GM12878 (cell line): ENCODE measurements around the gene ERCC1. TPM values are rescaled to one million over a fixed set of nuclear protein-coding genes. Genes with fewer than 3 reads are reported as not detected.

ENCODE experiments used
- ATAC-seq: fragments of 200-7000 bp; cut with Tn5 transposase; 3 replicates; pipeline ENCODE4 v1.9.1; 2020; ENCODE audit warnings: mild to moderate bottlenecking, moderate library complexity
- BruUV-seq: library from RNA; stranded (reverse); fragments of 400-500 nt; replicated peaks from 2 replicates; lab custom pipeline; 2021; lab: Mats Ljungman, UMichigan
- CTCF ChIA-PET: fragments of 300-600 bp; sonication (Branson Sonifier 250); formaldehyde crosslinking; extraction: SDS; loops from one replicate; lab custom pipeline; 2021; ENCODE audit warnings: inconsistent platforms; lab: Yijun Ruan, JAX
- POLR2A ChIA-PET: fragments of 350-600 bp; formaldehyde crosslinking; extraction: SDS; loops from one replicate; lab custom pipeline; 2021; ENCODE audit warnings: inconsistent platforms; lab: Charles Lee
- RAD21 ChIA-PET: fragments of 300-600 bp; sonication (Branson Sonifier 250); formaldehyde crosslinking; loops from one replicate; lab custom pipeline; 2023; ENCODE audit warnings: antibody characterized with exemption; ENCODE audit not compliant: unreplicated experiment; lab: Charles Lee
- SMC1A ChIA-PET: fragments of 300-600 bp; sonication (Branson Sonifier 250); formaldehyde crosslinking; loops from one replicate; lab custom pipeline; 2023; ENCODE audit not compliant: unreplicated experiment, uncharacterized antibody; lab: Charles Lee
- DNase-seq: peaks from one replicate; pipeline ENCODE4 v3.0.0-alpha.2; 2011; ENCODE audit warnings: low read depth, low spot score
- FAIRE-seq: peaks from 3 replicates; lab custom pipeline; 2011; peaks lifted over from hg19 to GRCh38; lab: Jason Lieb, UNC
- H2AFZ ChIP-seq: 2 replicates; pipeline ENCODE4 v1.6.0; 2011; ENCODE audit warnings: low read depth, low read length, control low read depth; ENCODE audit not compliant: control insufficient read depth
- H3K27ac ChIP-seq: 2 replicates; pipeline ENCODE4 v1.5.1; 2011; ENCODE audit warnings: control low read depth; ENCODE audit not compliant: control insufficient read depth, insufficient read depth
- H3K27me3 ChIP-seq, 2 experiments: replicated peaks in 1 of 2; 2 replicates each; pipeline versions ENCODE4 v1.6.0 to v1.6.1; 2011; ENCODE audit warnings: low read length in 1 of 2; ENCODE audit not compliant: control insufficient read depth in 2 of 2, insufficient read depth in 2 of 2
- H3K36me3 ChIP-seq, 2 experiments: 2 replicates each; pipeline ENCODE4 v1.5.1; 2011; ENCODE audit warnings: low read length in 1 of 2; ENCODE audit not compliant: control insufficient read depth in 2 of 2, insufficient read depth in 2 of 2
- H3K4me1 ChIP-seq: 2 replicates; pipeline ENCODE4 v1.6.1; 2011; ENCODE audit warnings: mild to moderate bottlenecking, low read length, moderate library complexity, mixed read lengths; ENCODE audit not compliant: control insufficient read depth, insufficient read depth
- H3K4me2 ChIP-seq: 2 replicates; pipeline ENCODE4 v1.6.0; 2011; ENCODE audit warnings: control low read depth; ENCODE audit not compliant: control insufficient read depth, insufficient read depth
- H3K4me3 ChIP-seq: fragments of 200-600 bp; sonication (generic); 2 replicates; pipeline ENCODE4 v1.5.1; 2016
- H3K79me2 ChIP-seq: 2 replicates; pipeline ENCODE4 v1.6.0; 2011; ENCODE audit warnings: low read length; ENCODE audit not compliant: control insufficient read depth, insufficient read depth
- H3K9ac ChIP-seq: 2 replicates; pipeline ENCODE4 v1.8.0; 2011; ENCODE audit warnings: low read length, control low read depth, mixed read lengths; ENCODE audit not compliant: control insufficient read depth, insufficient read depth
- H3K9me3 ChIP-seq: replicated peaks from 3 replicates; pipeline ENCODE4 v1.5.1; 2011; ENCODE audit warnings: mild to moderate bottlenecking, low read length; ENCODE audit not compliant: control insufficient read depth, insufficient read depth
- H4K20me1 ChIP-seq: 2 replicates; pipeline ENCODE4 v1.6.0; 2011; ENCODE audit not compliant: control insufficient read depth, insufficient read depth
- ATF2 ChIP-seq: IDR thresholded peaks from 2 replicates; pipeline ENCODE4 v1.6.1; 2012; ENCODE audit warnings: low read length, inconsistent platforms
- ETV6 ChIP-seq, 2 experiments: fragments of 450-650 bp in 1 of 2; IDR thresholded peaks in 1 of 2; conservative IDR thresholded peaks in 1 of 2; 2 replicates each; pipeline ENCODE4 v1.6.1; 2014; ENCODE audit warnings: antibody characterized with exemption in 1 of 2, borderline replicate concordance in 1 of 2, low read depth in 1 of 2, mild to moderate bottlenecking in 1 of 2, moderate library complexity in 1 of 2
- IKZF1 ChIP-seq: fragments of 450-650 bp; conservative IDR thresholded peaks from 2 replicates; pipeline ENCODE4 v1.6.1; 2017; ENCODE audit warnings: antibody characterized with exemption, mild to moderate bottlenecking
- RAD21 ChIP-seq: IDR thresholded peaks from 2 replicates; pipeline ENCODE4 v1.6.1; 2011; ENCODE audit warnings: mild to moderate bottlenecking, low read depth, low read length, moderate library complexity; ENCODE audit not compliant: insufficient read depth
- SUPT20H ChIP-seq: IDR thresholded peaks from 2 replicates; pipeline ENCODE4 v1.6.1; 2011; ENCODE audit warnings: low read depth, mild to moderate bottlenecking, low read length, moderate library complexity, borderline replicate concordance; ENCODE audit not compliant: control insufficient read depth
- ZBTB11 ChIP-seq: fragments of 450-650 bp; formaldehyde crosslinking; IDR thresholded peaks from 2 replicates; pipeline ENCODE4 v1.5.0; 2022; ENCODE audit warnings: mild to moderate bottlenecking, missing genetic modification characterization
- ZNF207 ChIP-seq: fragments of 450-650 bp; IDR thresholded peaks from 2 replicates; pipeline ENCODE4 v1.6.1; 2014; ENCODE audit warnings: antibody characterized with exemption, mild to moderate bottlenecking, borderline replicate concordance
- WGBS: methylation state at CpG from one replicate; pipeline ENCODE4 v1.1.6; 2016; ENCODE audit warnings: low lambda C conversion rate; ENCODE audit not compliant: insufficient replicate concordance, insufficient coverage; ENCODE audit errors: missing lambda C conversion rate; 5-methylcytosine and 5-hydroxymethylcytosine counted together
- in situ Hi-C: fragments of 300-500 bp; cut with MboI; formaldehyde crosslinking; loops from 9 replicates; pipeline ENCODE4 v1.14.3; 2018; ENCODE audit warnings: mixed read lengths
- intact Hi-C: fragments of 100-400 bp; cut with micrococcal nuclease; formaldehyde crosslinking; loops from one replicate; pipeline ENCODE4 v1.14.2; 2022; ENCODE audit not compliant: unreplicated experiment
- polyA plus RNA-seq, 11 experiments: library from polyadenylated mRNA; depleted of rRNA in 4 of 11; unstranded in 6 of 11; stranded (reverse) in 5 of 11; fragments of >200 nt; fragmentation: Nextera tagmentation in 4 of 11; fragmentation: Illumina TruSeq in 1 of 11; extraction: Ambion mirVana in 4 of 11; extraction: Trizol in 1 of 11; gene quantifications; 1 replicate in 1 of 11; 2 replicates in 10 of 11; pipeline versions ENCODE4 v1.2.1 to v1.2.3, GENCODE V29; 2011 to 2016; ENCODE audit warnings: inconsistent platforms in 2 of 11, missing spikeins in 2 of 11, low read depth in 1 of 11
- total RNA-seq, 4 experiments: library from RNA; depleted of rRNA in 3 of 4; stranded (reverse); fragments of >200 nt in 3 of 4; fragmentation: Illumina TruSeq in 1 of 4; extraction: Trizol in 1 of 4; gene quantifications; 2 replicates each; pipeline versions ENCODE4 v1.2.1 to v1.2.3, GENCODE V29; 2013 to 2021
- TF ChIP-seq, protein P1 (sequence below): IDR thresholded peaks from 2 replicates; pipeline ENCODE4 v1.6.1; 2011; ENCODE audit warnings: low read depth, mild to moderate bottlenecking, low read length, moderate library complexity, borderline replicate concordance; ENCODE audit errors: extremely low read depth
- TF ChIP-seq, protein P2 (sequence below): IDR thresholded peaks from 2 replicates; pipeline ENCODE4 v1.6.1; 2011; ENCODE audit warnings: borderline replicate concordance, low read depth, mild to moderate bottlenecking, moderate library complexity, mixed read lengths, low read length; ENCODE audit not compliant: insufficient read depth; ENCODE audit errors: extremely low read length

ERCC1 gene
- total and polyA plus RNA-seq, 10 of the 15 experiments (the other 5 are each of a cell fraction or from before 2014, with no cell fraction given): 14.7 to 104 (median 61.1) TPM

DNA sequence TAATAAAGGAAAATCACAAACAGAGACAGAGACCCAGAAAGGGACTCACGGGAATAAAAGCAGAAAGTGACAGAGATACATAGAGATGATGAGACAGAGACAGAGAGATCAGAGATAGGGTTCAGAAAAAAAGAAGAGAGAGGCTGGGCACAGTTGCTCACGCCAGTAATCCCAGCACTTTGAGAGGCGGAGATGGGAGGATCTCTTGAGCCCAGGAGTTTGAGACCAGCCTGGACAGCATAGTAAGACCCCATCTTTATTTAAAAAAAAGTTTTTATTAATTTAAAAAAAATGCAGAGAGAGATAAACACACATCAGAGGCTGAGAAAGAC lies 24.7 kb upstream of the ERCC1 start:
- in situ Hi-C loops: no loop called here
- CTCF ChIA-PET: interaction anchor here (1.8 to 6.4 kb wide), 6 partner anchors 9 to 46 kb away, joined by 4 to 176 read pairs (median 12); partner anchors contain the start of gene FOSB
- DNase-seq (no peak), FAIRE-seq (no peak), ATAC-seq (no peak)
- no peak overlapping the region for H3K4me2 ChIP-seq
- BruUV-seq: no TSS peak
- RAD21 ChIA-PET: interaction anchor here (0.9 to 4.2 kb wide), 4 partner anchors 9 to 30 kb away, joined by 3 to 25 read pairs (median 6); no protein-coding TSS in a partner anchor
- WGBS: 76% methylated on average over 3 of the region's 3 CpGs
- no peak overlapping the region for H3K4me3 ChIP-seq
- POLR2A ChIA-PET: interaction anchor here (1.4 kb wide), 1 partner anchor 19 kb away, joined by 3 read pairs; no protein-coding TSS in a partner anchor
- SMC1A ChIA-PET: interaction anchor here (1.3 to 6.0 kb wide), 2 partner anchors 19 to 30 kb away, joined by 7 to 52 read pairs; partner anchors contain the start of gene FOSB
- no peak for TF ChIP-seq ZBTB11 (CRISPR knock-in tag)
- no peak for TF ChIP-seq RAD21
- TF ChIP-seq ZNF207: no peak
- TF ChIP-seq, protein P1, sequence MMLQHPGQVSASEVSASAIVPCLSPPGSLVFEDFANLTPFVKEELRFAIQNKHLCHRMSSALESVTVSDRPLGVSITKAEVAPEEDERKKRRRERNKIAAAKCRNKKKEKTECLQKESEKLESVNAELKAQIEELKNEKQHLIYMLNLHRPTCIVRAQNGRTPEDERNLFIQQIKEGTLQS: no peak
- TF ChIP-seq, protein P2, sequence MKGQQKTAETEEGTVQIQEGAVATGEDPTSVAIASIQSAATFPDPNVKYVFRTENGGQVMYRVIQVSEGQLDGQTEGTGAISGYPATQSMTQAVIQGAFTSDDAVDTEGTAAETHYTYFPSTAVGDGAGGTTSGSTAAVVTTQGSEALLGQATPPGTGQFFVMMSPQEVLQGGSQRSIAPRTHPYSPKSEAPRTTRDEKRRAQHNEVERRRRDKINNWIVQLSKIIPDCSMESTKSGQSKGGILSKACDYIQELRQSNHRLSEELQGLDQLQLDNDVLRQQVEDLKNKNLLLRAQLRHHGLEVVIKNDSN: no peak
- TF ChIP-seq SUPT20H: no peak
- TF ChIP-seq ATF2: no peak
- no peak for TF ChIP-seq IKZF1
- TF ChIP-seq ETV6 (conservative IDR thresholded peaks at IDR 0.05 in 1 of 2, IDR thresholded peaks at IDR 0.05 in 1 of 2; ENCODE audit: borderline replicate concordance in 1 of 2, low read depth in 1 of 2): no peak
- TF ChIP-seq, all 136 proteins: peak for 0
- no peaks in the 10 kb centered on the region for H3K27me3 ChIP-seq
- no peak overlapping the region for H2AFZ ChIP-seq
- H3K79me2 ChIP-seq: peaks cover 3% of the 10 kb centered on the region; the same call in 1 of the 2 replicates
- H3K27ac ChIP-seq: no peak overlapping the region
- H3K4me1 ChIP-seq: peaks cover 27% of the 10 kb centered on the region
- intact Hi-C loops: no loop called here
- no peaks in the 10 kb centered on the region for H3K9me3 ChIP-seq
- no peaks in the 10 kb centered on the region for H4K20me1 ChIP-seq
- H3K36me3 ChIP-seq: no peaks in the 10 kb centered on the region
- H3K9ac ChIP-seq: no peak overlapping the region
